HepG2 (cell line): ENCODE results near the gene CYP11A1. TPM values are rescaled to one million over a fixed set of nuclear protein-coding genes. Genes with fewer than 3 reads are reported as not detected.

Source experiments
- BRCA1 ChIP-seq: sonication (generic); formaldehyde crosslinking; IDR thresholded peaks from 2 replicates; pipeline ENCODE4 v1.4.0; 2020; ENCODE audit warnings: missing genetic modification reagents
- CEBPG ChIP-seq: IDR thresholded peaks from 2 replicates; pipeline ENCODE4 v1.6.1; 2016
- CHD4 ChIP-seq: fragments of 200-600 bp; sonication (generic); IDR thresholded peaks from 2 replicates; pipeline ENCODE4 v1.7.0; 2017; ENCODE audit warnings: mild to moderate bottlenecking, low read length, borderline replicate concordance
- EED ChIP-seq: sonication (generic); formaldehyde crosslinking; IDR thresholded peaks from 2 replicates; pipeline ENCODE4 v1.5.0; 2020; ENCODE audit warnings: mild to moderate bottlenecking, missing genetic modification reagents
- ONECUT2 ChIP-seq: sonication (generic); formaldehyde crosslinking; IDR thresholded peaks from 2 replicates; pipeline ENCODE4 v1.4.0; 2020; ENCODE audit warnings: missing genetic modification reagents
- PLRG1 ChIP-seq: fragments of 450-650 bp; conservative IDR thresholded peaks from 2 replicates; pipeline ENCODE4 v1.6.1; 2016
- POLR2AphosphoS5 ChIP-seq: IDR thresholded peaks from 2 replicates; pipeline ENCODE4 v1.6.1; 2012; ENCODE audit warnings: low read depth, low read length
- SOX5 ChIP-seq: IDR thresholded peaks from 2 replicates; pipeline ENCODE4 v1.6.1; 2016; ENCODE audit warnings: borderline replicate concordance
- TOPORS ChIP-seq: sonication (generic); formaldehyde crosslinking; IDR thresholded peaks from 2 replicates; pipeline ENCODE4 v1.8.0; 2023; ENCODE audit warnings: mild to moderate bottlenecking, missing genetic modification reagents
- ZBTB40 ChIP-seq, 2 experiments: fragments of 450-650 bp in 1 of 2; sonication (generic) in 1 of 2; formaldehyde crosslinking in 1 of 2; IDR thresholded peaks; 2 replicates each; pipeline versions ENCODE4 v1.6.1 to v1.8.0; 2016 to 2022; ENCODE audit warnings: antibody characterized with exemption in 1 of 2, mild to moderate bottlenecking in 1 of 2, missing genetic modification reagents in 1 of 2
- polyA plus RNA-seq, 8 experiments: library from polyadenylated mRNA; depleted of rRNA in 3 of 8; stranded (reverse) in 7 of 8; unstranded in 1 of 8; fragments of >200 nt; fragmentation: Illumina TruSeq in 4 of 8; extraction: Trizol in 4 of 8; gene quantifications; 2 replicates each; pipeline versions ENCODE4 v1.2.1 to v1.2.3, GENCODE V29; 2011 to 2016; ENCODE audit warnings: low read depth in 4 of 8, missing spikeins in 1 of 8, mixed read lengths in 1 of 8; ENCODE audit not compliant: insufficient read depth in 1 of 8
- total RNA-seq, 5 experiments: library from RNA; depleted of rRNA; stranded (reverse); fragments of >200 nt; fragmentation: Illumina TruSeq; extraction: Trizol; gene quantifications; 2 replicates each; pipeline ENCODE4 v1.2.3, GENCODE V29; 2016; ENCODE audit warnings: low read depth in 1 of 5
- TF ChIP-seq, protein P1 (sequence below): sonication (generic); formaldehyde crosslinking; IDR thresholded peaks from 2 replicates; pipeline ENCODE4 v1.4.0; 2020; ENCODE audit warnings: missing genetic modification reagents, low read depth, mild to moderate bottlenecking, borderline replicate concordance
- TF ChIP-seq, protein P2 (sequence below): sonication (generic); formaldehyde crosslinking; IDR thresholded peaks from 2 replicates; pipeline ENCODE4 v1.4.0; 2020; ENCODE audit warnings: mild to moderate bottlenecking, missing genetic modification reagents

Gene CYP11A1
- total and polyA plus RNA-seq, 2 of the 13 experiments (the other 11 are each of a cell fraction or from before 2014, with no cell fraction given): 0.66 to 0.92 TPM

DNA sequence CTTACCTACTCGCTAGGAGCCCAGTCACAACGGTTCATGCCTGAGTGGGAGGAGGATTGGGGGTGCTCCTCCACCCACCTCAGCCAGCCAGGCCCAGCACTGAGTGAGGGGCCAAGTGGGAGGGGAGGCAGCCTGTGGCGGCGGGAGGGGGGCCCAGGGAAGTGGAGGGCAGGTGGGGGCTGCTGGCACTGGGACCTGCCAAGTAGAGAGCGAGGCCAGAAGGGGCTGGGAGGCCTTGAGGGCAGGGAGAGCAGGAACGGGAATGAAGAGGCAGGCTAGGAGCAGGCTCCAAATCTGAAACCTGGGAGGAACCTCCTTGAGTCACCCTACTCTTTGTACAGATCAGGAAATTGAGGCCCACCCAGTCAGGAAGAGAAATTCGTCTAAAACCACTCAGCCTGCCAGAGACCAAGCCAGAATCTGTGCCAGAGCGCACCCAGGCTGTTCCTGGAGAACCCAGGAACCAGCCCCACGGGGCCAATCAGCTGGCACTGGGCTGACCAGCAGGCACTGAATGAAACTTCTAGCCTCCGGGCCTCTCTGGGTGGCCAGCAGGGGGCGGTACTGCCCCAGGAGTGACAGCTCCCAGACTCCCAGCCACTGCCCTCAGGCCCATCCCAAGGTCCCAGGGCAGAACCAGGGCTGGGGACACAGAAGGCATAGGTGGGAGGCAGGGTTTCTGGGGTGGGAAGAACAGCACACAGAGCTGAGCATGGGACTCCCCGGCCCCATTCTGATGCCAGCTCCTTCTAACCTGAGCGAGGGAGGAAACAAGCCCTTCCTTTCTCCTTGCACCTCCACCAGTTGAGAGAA lies 14.8 kb upstream of the CYP11A1 start (continued):
- TF ChIP-seq SOX5 (CRISPR knock-in tag) (no peak), ZBTB40 (IDR thresholded peaks at IDR 0.05) (no peak), ZBTB40 (CRISPR knock-in tag; IDR thresholded peaks at IDR 0.05) (no peak), EED (CRISPR knock-in tag) (no peak), ONECUT2 (CRISPR knock-in tag) (no peak), TOPORS (CRISPR knock-in tag) (no peak), POLR2AphosphoS5 (no peak), BRCA1 (no peak), PLRG1 (no peak), CEBPG (CRISPR knock-in tag) (no peak), CHD4 (no peak)
- TF ChIP-seq, protein P1, sequence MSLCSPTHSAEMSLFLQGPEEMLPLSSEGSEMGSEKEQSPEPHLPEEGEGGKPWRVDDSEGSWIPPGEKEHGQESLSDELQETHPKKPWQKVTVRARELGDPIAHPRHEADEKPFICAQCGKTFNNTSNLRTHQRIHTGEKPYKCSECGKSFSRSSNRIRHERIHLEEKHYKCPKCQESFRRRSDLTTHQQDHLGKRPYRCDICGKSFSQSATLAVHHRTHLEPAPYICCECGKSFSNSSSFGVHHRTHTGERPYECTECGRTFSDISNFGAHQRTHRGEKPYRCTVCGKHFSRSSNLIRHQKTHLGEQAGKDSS (CRISPR knock-in tag): no peak
- TF ChIP-seq, protein P2, sequence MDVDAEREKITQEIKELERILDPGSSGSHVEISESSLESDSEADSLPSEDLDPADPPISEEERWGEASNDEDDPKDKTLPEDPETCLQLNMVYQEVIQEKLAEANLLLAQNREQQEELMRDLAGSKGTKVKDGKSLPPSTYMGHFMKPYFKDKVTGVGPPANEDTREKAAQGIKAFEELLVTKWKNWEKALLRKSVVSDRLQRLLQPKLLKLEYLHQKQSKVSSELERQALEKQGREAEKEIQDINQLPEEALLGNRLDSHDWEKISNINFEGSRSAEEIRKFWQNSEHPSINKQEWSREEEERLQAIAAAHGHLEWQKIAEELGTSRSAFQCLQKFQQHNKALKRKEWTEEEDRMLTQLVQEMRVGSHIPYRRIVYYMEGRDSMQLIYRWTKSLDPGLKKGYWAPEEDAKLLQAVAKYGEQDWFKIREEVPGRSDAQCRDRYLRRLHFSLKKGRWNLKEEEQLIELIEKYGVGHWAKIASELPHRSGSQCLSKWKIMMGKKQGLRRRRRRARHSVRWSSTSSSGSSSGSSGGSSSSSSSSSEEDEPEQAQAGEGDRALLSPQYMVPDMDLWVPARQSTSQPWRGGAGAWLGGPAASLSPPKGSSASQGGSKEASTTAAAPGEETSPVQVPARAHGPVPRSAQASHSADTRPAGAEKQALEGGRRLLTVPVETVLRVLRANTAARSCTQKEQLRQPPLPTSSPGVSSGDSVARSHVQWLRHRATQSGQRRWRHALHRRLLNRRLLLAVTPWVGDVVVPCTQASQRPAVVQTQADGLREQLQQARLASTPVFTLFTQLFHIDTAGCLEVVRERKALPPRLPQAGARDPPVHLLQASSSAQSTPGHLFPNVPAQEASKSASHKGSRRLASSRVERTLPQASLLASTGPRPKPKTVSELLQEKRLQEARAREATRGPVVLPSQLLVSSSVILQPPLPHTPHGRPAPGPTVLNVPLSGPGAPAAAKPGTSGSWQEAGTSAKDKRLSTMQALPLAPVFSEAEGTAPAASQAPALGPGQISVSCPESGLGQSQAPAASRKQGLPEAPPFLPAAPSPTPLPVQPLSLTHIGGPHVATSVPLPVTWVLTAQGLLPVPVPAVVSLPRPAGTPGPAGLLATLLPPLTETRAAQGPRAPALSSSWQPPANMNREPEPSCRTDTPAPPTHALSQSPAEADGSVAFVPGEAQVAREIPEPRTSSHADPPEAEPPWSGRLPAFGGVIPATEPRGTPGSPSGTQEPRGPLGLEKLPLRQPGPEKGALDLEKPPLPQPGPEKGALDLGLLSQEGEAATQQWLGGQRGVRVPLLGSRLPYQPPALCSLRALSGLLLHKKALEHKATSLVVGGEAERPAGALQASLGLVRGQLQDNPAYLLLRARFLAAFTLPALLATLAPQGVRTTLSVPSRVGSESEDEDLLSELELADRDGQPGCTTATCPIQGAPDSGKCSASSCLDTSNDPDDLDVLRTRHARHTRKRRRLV: no peak
